Measurements from ENCODE around the gene CMTM8. TPM values are rescaled to one million over a fixed set of nuclear protein-coding genes. Genes with fewer than 3 reads are reported as not detected.

CMTM8 gene
- total and polyA plus RNA-seq, 2 of the 8 experiments (the other 6 are each of a cell fraction or from before 2014, with no cell fraction given), result 10.5 to 22.4 TPM

DNA sequence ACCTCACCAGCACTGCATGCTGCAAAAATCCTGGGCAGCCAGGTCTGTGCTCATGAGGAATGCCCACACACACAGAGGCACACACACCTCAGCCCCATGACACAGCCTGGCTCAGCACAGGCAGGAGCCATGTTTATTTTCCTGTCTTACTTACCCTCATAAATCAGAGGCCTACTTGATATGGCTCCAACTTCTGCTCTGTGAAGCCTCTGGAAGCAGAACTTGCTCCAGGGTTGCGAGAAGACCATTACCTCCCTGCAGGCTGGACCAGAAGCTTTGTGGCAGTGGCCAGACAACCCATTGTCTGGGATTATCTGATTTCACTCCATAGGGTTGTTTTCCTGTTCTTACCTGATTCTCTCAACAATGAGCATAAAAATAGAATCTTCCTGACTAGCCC lies 43.8 kb upstream of the CMTM8 start (continued):
- TF ChIP-seq RAD21 (IDR thresholded peaks at IDR 0.05 in 1 of 2, conservative IDR thresholded peaks at IDR 0.05 in 1 of 2; ENCODE audit: low read depth in 2 of 2, low read length in 2 of 2), result no peak
- TF ChIP-seq, protein P1, sequence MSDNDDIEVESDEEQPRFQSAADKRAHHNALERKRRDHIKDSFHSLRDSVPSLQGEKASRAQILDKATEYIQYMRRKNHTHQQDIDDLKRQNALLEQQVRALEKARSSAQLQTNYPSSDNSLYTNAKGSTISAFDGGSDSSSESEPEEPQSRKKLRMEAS (IDR thresholded peaks at IDR 0.05), result no peak
- TF ChIP-seq TBP (IDR thresholded peaks at IDR 0.05; ENCODE audit: low read depth, low read length), result no peak
- TF ChIP-seq NRF1 (IDR thresholded peaks at IDR 0.05; ENCODE audit: low read depth, low read length), result no peak
